ENCODE results near the gene CCDC142. TPM values are rescaled to one million over a fixed set of nuclear protein-coding genes. Genes with fewer than 3 reads are reported as not detected.
A peak's percentile ranks its signal among the peaks of the same experiment; 100 is the strongest.
"Not testable (repeated sequence)": the region's sequence is repeated elsewhere in the genome, so short reads cannot be mapped to it uniquely, and the experiment has no call there.

Gene CCDC142
- total RNA-seq, 1 donor from 2014 or later: 16.1 TPM

DNA sequence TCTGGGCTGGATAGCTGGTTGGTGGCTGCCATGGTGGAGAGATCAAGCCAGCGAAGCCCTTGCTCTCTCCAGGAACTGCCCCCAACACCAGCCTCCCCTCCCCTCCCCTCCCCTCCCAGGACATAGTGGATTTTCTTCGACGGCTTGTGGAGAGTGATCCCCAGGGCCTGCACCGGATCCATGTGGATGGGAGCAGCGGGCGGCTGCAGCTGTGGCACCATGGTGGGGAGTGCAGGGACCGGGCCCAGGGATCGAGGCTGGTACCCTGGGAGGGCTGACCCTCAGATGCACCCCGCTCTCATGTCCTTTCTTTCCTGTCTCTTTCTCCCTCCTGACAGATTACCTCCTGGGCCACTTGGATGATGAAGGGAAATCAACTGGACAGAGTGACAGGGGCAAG, 7.1 kb upstream of the CCDC142 start:
- no peak for ATAC-seq
- no peak for DNase-seq
- H3K27me3 ChIP-seq: no peaks in the 10 kb centered on the region
- H3K4me1 ChIP-seq: no peaks in the 10 kb centered on the region
- H3K9me3 ChIP-seq: no peaks in the 10 kb centered on the region
- H3K36me3 ChIP-seq: peaks cover 56% of the 10 kb centered on the region
- intact Hi-C loops (cut with DNase I): loop anchor here (10.0 kb wide), 1 partner anchor 95 kb away; no protein-coding TSS in a partner anchor
- TF ChIP-seq, protein P1, sequence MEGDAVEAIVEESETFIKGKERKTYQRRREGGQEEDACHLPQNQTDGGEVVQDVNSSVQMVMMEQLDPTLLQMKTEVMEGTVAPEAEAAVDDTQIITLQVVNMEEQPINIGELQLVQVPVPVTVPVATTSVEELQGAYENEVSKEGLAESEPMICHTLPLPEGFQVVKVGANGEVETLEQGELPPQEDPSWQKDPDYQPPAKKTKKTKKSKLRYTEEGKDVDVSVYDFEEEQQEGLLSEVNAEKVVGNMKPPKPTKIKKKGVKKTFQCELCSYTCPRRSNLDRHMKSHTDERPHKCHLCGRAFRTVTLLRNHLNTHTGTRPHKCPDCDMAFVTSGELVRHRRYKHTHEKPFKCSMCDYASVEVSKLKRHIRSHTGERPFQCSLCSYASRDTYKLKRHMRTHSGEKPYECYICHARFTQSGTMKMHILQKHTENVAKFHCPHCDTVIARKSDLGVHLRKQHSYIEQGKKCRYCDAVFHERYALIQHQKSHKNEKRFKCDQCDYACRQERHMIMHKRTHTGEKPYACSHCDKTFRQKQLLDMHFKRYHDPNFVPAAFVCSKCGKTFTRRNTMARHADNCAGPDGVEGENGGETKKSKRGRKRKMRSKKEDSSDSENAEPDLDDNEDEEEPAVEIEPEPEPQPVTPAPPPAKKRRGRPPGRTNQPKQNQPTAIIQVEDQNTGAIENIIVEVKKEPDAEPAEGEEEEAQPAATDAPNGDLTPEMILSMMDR (IDR thresholded peaks at IDR 0.05): no peak
- H3K4me3 ChIP-seq: no peak overlapping the region
- no peak overlapping the region for H3K27ac ChIP-seq

DNA sequence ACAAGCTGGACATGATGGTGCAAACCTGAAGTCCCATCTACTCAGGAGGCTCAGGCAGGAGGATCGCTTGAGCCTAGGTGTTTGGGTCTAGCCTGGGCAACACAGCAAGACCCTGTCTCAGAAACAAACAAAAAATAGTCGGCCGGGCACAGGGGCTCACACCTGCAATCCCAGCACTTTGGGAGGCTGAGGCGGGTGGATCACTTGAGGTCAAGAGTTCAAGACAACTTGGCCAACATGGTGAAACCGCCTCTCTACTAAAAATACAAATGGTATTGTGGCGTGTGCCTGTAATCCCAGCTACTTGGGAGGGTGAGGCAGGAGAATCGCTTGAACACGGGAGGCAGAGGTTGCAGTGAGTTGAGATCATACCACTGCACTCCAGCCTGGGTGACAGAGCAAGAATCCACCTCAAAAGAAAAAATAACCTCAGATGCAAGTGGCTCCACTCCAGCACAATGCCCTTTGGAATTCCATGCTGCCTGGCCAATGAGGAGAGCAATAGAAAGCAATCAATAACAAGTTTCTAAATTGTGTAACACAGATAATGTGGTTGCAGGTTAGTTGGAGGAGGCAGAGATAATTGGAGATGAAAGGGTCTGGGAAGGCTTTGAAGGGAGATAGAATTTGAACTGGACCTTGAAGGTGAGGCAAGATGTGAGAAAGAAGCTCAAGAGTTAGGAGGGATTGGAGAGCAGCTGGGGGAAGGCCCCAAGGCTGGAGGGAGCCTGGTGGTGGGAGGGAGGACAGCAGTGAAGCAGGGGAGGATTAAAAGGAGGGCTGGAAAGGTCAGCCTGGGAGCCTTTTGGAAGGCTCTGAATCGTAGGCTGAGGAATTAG, 6.1 kb upstream of the CCDC142 start:
- Histone ChIP-seq H3K4me3 (no peak overlapping the region), H3K4me1 (peaks cover 5% of the 10 kb centered on the region), H3K9me3 (no peaks in the 10 kb centered on the region), H3K27ac (no peak overlapping the region), H3K27me3 (no peaks in the 10 kb centered on the region), H3K36me3 (peaks cover 56% of the 10 kb centered on the region)
- ATAC-seq (no peak), DNase-seq (no peak)
- TF ChIP-seq, protein P1 (IDR thresholded peaks at IDR 0.05): no peak
- intact Hi-C loops (cut with DNase I): no loop called here

DNA sequence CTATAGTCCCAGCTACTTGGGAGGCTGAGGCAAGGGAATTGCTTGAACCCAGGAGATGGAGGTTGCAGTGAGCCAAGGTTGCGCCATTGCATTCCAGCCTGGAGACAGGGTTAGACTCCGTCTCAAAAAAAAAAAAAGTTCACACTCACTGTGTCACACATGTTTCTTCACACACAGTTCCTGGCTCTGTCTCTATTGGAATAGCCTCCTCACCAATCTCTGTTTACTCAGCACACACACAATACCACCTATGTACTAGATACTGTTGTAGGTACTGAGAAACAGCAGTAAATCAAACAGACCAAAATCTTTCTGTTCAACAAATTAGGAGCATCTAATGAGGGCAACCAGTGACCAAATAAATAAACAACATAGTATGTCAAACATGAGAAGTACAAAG, 3.3 kb upstream of the CCDC142 start:
- Histone ChIP-seq H3K4me1 (peaks cover 19% of the 10 kb centered on the region), H3K4me3 (no peak overlapping the region), H3K27me3 (no peaks in the 10 kb centered on the region), H3K36me3 (peaks cover 29% of the 10 kb centered on the region), H3K9me3 (no peaks in the 10 kb centered on the region), H3K27ac (no peak overlapping the region)
- TF ChIP-seq, protein P1 (IDR thresholded peaks at IDR 0.05): no peak
- intact Hi-C loops (cut with DNase I): no loop called here
- DNase-seq (no peak), ATAC-seq (no peak)

DNA sequence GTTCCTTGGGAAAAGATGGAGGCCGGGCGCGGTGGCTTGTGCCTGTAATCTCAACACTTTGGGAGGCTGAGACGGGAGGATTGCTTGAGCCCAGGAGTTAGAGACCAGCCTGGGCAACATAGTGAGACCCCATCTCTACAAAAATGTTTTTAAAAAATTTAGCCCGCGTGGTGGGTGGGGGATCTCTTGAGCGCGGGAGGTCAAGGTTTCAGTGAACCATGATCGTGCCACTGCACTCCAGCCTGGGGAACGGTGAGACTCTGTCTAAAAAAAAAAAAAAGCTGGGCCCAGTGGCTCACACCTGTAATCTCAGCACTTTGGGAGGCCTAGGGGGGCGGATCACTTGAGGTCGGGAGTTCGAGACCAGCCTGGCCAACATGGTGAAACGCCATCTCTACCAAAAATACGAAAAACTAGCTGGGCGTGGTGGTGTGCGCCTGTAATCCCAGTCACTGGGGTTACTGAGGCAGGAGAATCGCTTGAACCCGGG, 922 bp upstream of the CCDC142 start:
- Histone ChIP-seq H3K4me1 (peaks cover 24% of the 10 kb centered on the region), H3K36me3 (peaks cover 29% of the 10 kb centered on the region), H3K4me3 (peak overlapping the region; percentile 95), H3K27ac (peak overlapping the region; percentile 91)
- intact Hi-C loops (cut with DNase I); H3K9me3 ChIP-seq; H3K27me3 ChIP-seq; DNase-seq; ATAC-seq: not testable (repeated sequence)

DNA sequence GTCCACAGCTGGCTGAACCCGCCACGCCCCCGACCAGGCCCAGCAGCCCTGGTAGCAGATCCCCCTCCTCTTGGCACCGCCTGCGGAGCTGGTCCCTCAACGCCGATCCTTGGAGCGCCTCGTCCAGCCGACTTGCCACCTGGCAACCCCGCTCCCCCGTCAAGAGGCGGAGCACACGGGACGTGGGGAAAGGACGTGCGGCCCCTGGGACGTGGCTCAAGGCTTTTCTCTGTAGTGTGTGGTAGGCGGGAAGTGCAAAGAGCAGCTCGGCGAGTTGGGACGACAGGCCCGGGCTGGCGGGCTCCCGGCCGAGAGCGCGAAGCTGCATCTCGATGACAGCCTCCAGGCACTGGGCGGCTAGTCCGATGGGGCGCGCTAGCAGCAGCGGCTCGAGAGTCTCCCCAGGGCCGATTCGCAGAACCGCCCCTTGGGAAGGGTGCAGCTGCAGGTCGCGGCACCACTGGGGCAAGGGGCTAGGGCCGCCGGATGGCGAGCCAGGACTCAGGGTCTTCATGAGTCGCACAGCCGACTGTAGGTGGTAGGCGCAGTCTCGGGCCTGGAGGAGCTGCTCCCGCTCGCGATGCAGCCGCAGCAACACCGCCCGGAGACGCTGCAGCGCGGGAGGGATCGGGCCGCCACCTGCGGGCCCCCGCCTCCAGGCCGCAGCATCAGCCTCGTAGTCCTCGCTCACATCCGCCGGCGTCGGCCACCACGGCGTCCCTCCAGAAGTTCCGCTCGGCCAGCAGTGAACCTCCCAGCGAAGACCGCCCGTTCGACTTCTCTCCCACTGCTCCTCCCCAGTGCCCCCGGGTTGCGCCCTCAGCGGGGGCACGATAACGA, 617 bp downstream of the CCDC142 start:
- peaks cover 29% of the 10 kb centered on the region for H3K36me3 ChIP-seq
- no peak for DNase-seq
- H3K27ac ChIP-seq: peak overlapping the region; percentile 91
- no peaks in the 10 kb centered on the region for H3K27me3 ChIP-seq
- peak overlapping the region; percentile 95 for H3K4me3 ChIP-seq
- ATAC-seq: peak; percentile 72
- H3K9me3 ChIP-seq: no peaks in the 10 kb centered on the region
- TF ChIP-seq, protein P1 (IDR thresholded peaks at IDR 0.05): no peak
- intact Hi-C loops (cut with DNase I): no loop called here
- H3K4me1 ChIP-seq: peaks cover 29% of the 10 kb centered on the region

DNA sequence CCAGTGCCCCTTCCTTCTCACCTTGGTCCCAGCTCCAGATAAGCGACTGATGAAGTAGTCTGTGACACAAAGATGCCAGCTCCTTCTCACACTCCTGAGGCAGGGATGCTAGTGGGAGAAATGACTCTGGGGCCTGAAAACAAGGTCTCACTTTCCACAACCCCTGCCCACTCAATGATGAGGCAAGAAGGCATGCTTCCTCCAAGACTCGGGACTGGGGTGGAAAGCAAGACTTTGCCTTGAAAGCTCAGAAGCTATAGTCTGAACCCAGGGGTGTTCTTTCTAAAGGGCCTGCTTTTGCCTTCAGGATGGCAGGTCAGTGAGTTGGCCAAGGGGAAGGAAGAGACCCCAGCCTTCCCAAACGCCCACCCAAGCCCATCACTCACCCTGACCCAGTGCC, 1.4 kb downstream of the CCDC142 start:
- intact Hi-C loops (cut with DNase I): no loop called here
- no peaks in the 10 kb centered on the region for H3K27me3 ChIP-seq
- ATAC-seq: no peak

More for the DNA sequence above, 1.4 kb downstream of the CCDC142 start:
- peaks cover 27% of the 10 kb centered on the region for H3K36me3 ChIP-seq
- H3K27ac ChIP-seq: peak overlapping the region; percentile 91
- H3K9me3 ChIP-seq: no peaks in the 10 kb centered on the region
- peaks cover 36% of the 10 kb centered on the region for H3K4me1 ChIP-seq
- peak overlapping the region; percentile 95 for H3K4me3 ChIP-seq
- TF ChIP-seq, protein P1 (IDR thresholded peaks at IDR 0.05): no peak
- DNase-seq: no peak
